PC-9 (cell line): ENCODE data around the gene JMJD8. TPM values are rescaled to one million over a fixed set of nuclear protein-coding genes. Genes with fewer than 3 reads are reported as not detected.

Experiments used
- BruUV-seq: library from RNA; stranded (reverse); fragments of 400-500 nt; replicated peaks from 2 replicates; lab custom pipeline; 2021; lab: Mats Ljungman, UMichigan
- CTCF ChIA-PET: fragments of 300-600 bp; sonication (Branson Sonifier 250); formaldehyde crosslinking; loops from one replicate; lab custom pipeline; 2022; ENCODE audit warnings: antibody characterized with exemption; lab: Charles Lee
- POLR2A ChIA-PET: fragments of 300-600 bp; sonication (Branson Sonifier 250); formaldehyde crosslinking; loops from one replicate; lab custom pipeline; 2022; ENCODE audit warnings: antibody characterized with exemption; ENCODE audit not compliant: unreplicated experiment; lab: Charles Lee
- DNase-seq, 2 experiments: peaks; one replicate each; pipeline versions ENCODE4 v3.0.0 to v3.0.0-alpha.2; 2015 to 2022; ENCODE audit warnings: mixed read lengths in 1 of 2
- H2AFZ ChIP-seq: fragments of 200-600 bp; sonication (generic); 2 replicates; pipeline ENCODE4 v1.8.1; 2017; ENCODE audit warnings: antibody characterized with exemption
- H3F3A ChIP-seq: fragments of 200-600 bp; sonication (generic); 2 replicates; pipeline ENCODE4 v1.8.1; 2017; ENCODE audit warnings: antibody characterized with exemption, mild to moderate bottlenecking, low read depth; ENCODE audit not compliant: insufficient read depth
- H3K27ac ChIP-seq: fragments of 200-600 bp; sonication (generic); 2 replicates; pipeline ENCODE4 v1.6.1; 2016; ENCODE audit warnings: mixed run types
- H3K27me3 ChIP-seq: fragments of 200-600 bp; sonication (generic); 2 replicates; pipeline ENCODE4 v1.6.1; 2016; ENCODE audit warnings: low read depth, mixed run types; ENCODE audit not compliant: insufficient read depth
- H3K36me3 ChIP-seq: fragments of 200-600 bp; sonication (generic); 2 replicates; pipeline ENCODE4 v1.6.1; 2016; ENCODE audit warnings: low read depth, mixed run types
- H3K4me1 ChIP-seq: fragments of 200-600 bp; sonication (generic); replicated peaks from 2 replicates; pipeline ENCODE4 v1.6.1; 2016; ENCODE audit warnings: mixed run types; ENCODE audit not compliant: insufficient read depth
- H3K4me2 ChIP-seq: fragments of 200-600 bp; sonication (generic); 2 replicates; pipeline ENCODE4 v1.6.1; 2017; ENCODE audit warnings: mixed run types
- H3K4me3 ChIP-seq: fragments of 200-600 bp; sonication (generic); 2 replicates; pipeline ENCODE4 v1.6.1; 2016; ENCODE audit warnings: mixed run types
- H3K79me2 ChIP-seq: fragments of 200-600 bp; sonication (generic); 2 replicates; pipeline ENCODE4 v1.6.1; 2017; ENCODE audit warnings: low read depth, mixed run types
- H3K9me2 ChIP-seq: fragments of 200-600 bp; sonication (generic); 2 replicates; pipeline ENCODE4 v1.8.1; 2017; ENCODE audit warnings: mild to moderate bottlenecking; ENCODE audit not compliant: insufficient read depth
- H3K9me3 ChIP-seq: fragments of 200-600 bp; sonication (generic); 2 replicates; pipeline ENCODE4 v1.8.1; 2016; ENCODE audit warnings: low read depth; ENCODE audit not compliant: insufficient read depth
- H4K20me1 ChIP-seq: fragments of 200-600 bp; sonication (generic); 2 replicates; pipeline ENCODE4 v1.8.1; 2017; ENCODE audit not compliant: insufficient read depth
- CTCF ChIP-seq: fragments of 200-600 bp; sonication (generic); conservative IDR thresholded peaks from 2 replicates; pipeline ENCODE4 v1.6.1; 2017; ENCODE audit warnings: mixed run types, antibody characterized with exemption, mild to moderate bottlenecking, moderate library complexity
- EZH2 ChIP-seq: fragments of 200-600 bp; sonication (generic); IDR thresholded peaks from 2 replicates; pipeline ENCODE4 v1.8.0; 2017; ENCODE audit warnings: antibody characterized with exemption, low read depth
- intact Hi-C: fragments of 100-400 bp; cut with micrococcal nuclease; formaldehyde crosslinking; loops from one replicate; pipeline ENCODE4 v1.10.0; 2022; ENCODE audit not compliant: unreplicated experiment
- total RNA-seq: library from RNA; stranded (reverse); gene quantifications from 2 replicates; pipeline ENCODE4 v1.2.3, GENCODE V29; 2021

JMJD8 gene
- total RNA-seq, 1 experiment from 2014 or later, result 57.4 TPM

- no peak for DNase-seq
- TF ChIP-seq CTCF (no peak), EZH2 (0 out of 2 replicates have a peak, but pooled peaks have one; percentile 52)
- Histone ChIP-seq H3F3A (peaks cover 6% of the 10 kb centered on the region; the same call in 1 of the 2 replicates), H3K4me1 (peaks cover 4% of the 10 kb centered on the region; the same call in 1 of the 2 replicates), H3K27me3 (peaks cover 79% of the 10 kb centered on the region), H3K27ac (no peak overlapping the region), H3K9me2 (no peaks in the 10 kb centered on the region), H3K4me3 (no peak overlapping the region; the same call in 1 of the 2 replicates), H3K79me2 (no peaks in the 10 kb centered on the region), H2AFZ (no peak overlapping the region), H3K4me2 (peak overlapping the region; percentile 36; the same call in 1 of the 2 replicates), H4K20me1 (0 out of 2 replicates have a peak, but pooled peaks cover 4% of the 10 kb centered on the region), H3K36me3 (no peaks in the 10 kb centered on the region), H3K9me3 (no peaks in the 10 kb centered on the region)
- no TSS peak for BruUV-seq
- ChIA-PET POLR2A (no interaction called here), CTCF (interaction anchor here (0.6 to 0.7 kb wide), 3 partner anchors 27 to 641 kb away, joined by 3 to 7 read pairs (median 4); no protein-coding TSS in a partner anchor)
- intact Hi-C loops, result no loop called here
Observed at GRCh38 chr16:706189-707061, 22.3 kb upstream of the JMJD8 start.

GRCh38 chr16:705431-706188, 21.5 kb upstream of the JMJD8 start, which contains the start of gene FBXL16:
Gene FBXL16 (minus strand): TSS chr16:705801. CDS start chr16:697405, 8,396 bp downstream.
- Histone ChIP-seq H3K4me2 (peak within 1 kb of the TSS; percentile 61), H3F3A (peaks cover 6% of the 10 kb centered on the region; the same call in 1 of the 2 replicates), H3K4me1 (no peaks in the 10 kb centered on the region; the same call in 1 of the 2 replicates), H3K79me2 (no peaks in the 10 kb centered on the region), H3K27ac (no peak within 1 kb of the TSS), H3K9me3 (no peaks in the 10 kb centered on the region), H3K9me2 (no peaks in the 10 kb centered on the region), H4K20me1 (0 out of 2 replicates have a peak, but pooled peaks cover 4% of the 10 kb centered on the region), H3K27me3 (peaks cover 75% of the 10 kb centered on the region), H3K4me3 (peak within 1 kb of the TSS; percentile 49), H2AFZ (no peak within 1 kb of the TSS), H3K36me3 (no peaks in the 10 kb centered on the region)
- DNase-seq, result peak in 1 of 2 experiments; percentile 60
- CTCF ChIA-PET, result interaction anchor here (0.6 kb wide), 1 partner anchor 47 kb away, joined by 3 read pairs; no protein-coding TSS in a partner anchor
- TF ChIP-seq EZH2, result no peak
- no peak for TF ChIP-seq CTCF
- no TSS peak for BruUV-seq
- intact Hi-C loops, result no loop called here
- POLR2A ChIA-PET, result no interaction called here
